Skeletal muscle satellite cell (primary cell): ENCODE results near the gene PRDM4.

Experiments used
- H3K27me3 ChIP-seq: 2 replicates; pipeline ENCODE4 v1.7.0; 2013; ENCODE audit warnings: low read length; ENCODE audit not compliant: control insufficient read depth, insufficient read depth
- H3K36me3 ChIP-seq: 2 replicates; pipeline ENCODE4 v1.7.0; 2013; ENCODE audit warnings: mild to moderate bottlenecking, control low read depth, low read length; ENCODE audit not compliant: insufficient read depth
- H3K4me1 ChIP-seq: 2 replicates; pipeline ENCODE4 v1.7.0; 2013; ENCODE audit warnings: low read length; ENCODE audit not compliant: control insufficient read depth, insufficient read depth
- H3K4me2 ChIP-seq: 2 replicates; pipeline ENCODE4 v1.7.0; 2013; ENCODE audit warnings: mild to moderate bottlenecking, low read length
- H3K4me3 ChIP-seq: 2 replicates; pipeline ENCODE4 v1.7.0; 2013; ENCODE audit warnings: low read length
- H3K9ac ChIP-seq: 2 replicates; pipeline ENCODE4 v1.7.0; 2013; ENCODE audit warnings: mild to moderate bottlenecking, low read depth, low read length, moderate library complexity
- H3K9me3 ChIP-seq: replicated peaks from 2 replicates; pipeline ENCODE4 v1.7.0; 2013; ENCODE audit warnings: mild to moderate bottlenecking, control low read depth, low read length

The PRDM4 gene

GRCh38 chr12:107783406-107784376 lies 22.8 kb upstream of the PRDM4 start:
- Histone ChIP-seq H3K4me3 (no peak overlapping the region), H3K9ac (no peak overlapping the region), H3K27me3 (peaks cover 13% of the 10 kb centered on the region), H3K4me1 (no peaks in the 10 kb centered on the region), H3K4me2 (no peak overlapping the region), H3K36me3 (no peaks in the 10 kb centered on the region), H3K9me3 (no peaks in the 10 kb centered on the region)

- Histone ChIP-seq H3K4me2 (no peak overlapping the region), H3K4me3 (no peak overlapping the region), H3K27me3 (peaks cover 19% of the 10 kb centered on the region), H3K9me3 (no peaks in the 10 kb centered on the region), H3K4me1 (no peaks in the 10 kb centered on the region), H3K36me3 (no peaks in the 10 kb centered on the region), H3K9ac (no peak overlapping the region)
Observed at GRCh38 chr12:107782067-107782466, 21.1 kb upstream of the PRDM4 start.

- Histone ChIP-seq H3K4me3 (no peak overlapping the region), H3K9ac (no peak overlapping the region), H3K27me3 (peaks cover 37% of the 10 kb centered on the region), H3K4me2 (no peak overlapping the region), H3K9me3 (no peaks in the 10 kb centered on the region), H3K36me3 (no peaks in the 10 kb centered on the region), H3K4me1 (no peaks in the 10 kb centered on the region)
Observed at GRCh38 chr12:107780298-107780697, 19.4 kb upstream of the PRDM4 start.

GRCh38 chr12:107779077-107779831 lies 18.3 kb upstream of the PRDM4 start:
- peaks cover 48% of the 10 kb centered on the region for H3K27me3 ChIP-seq
- no peaks in the 10 kb centered on the region for H3K9me3 ChIP-seq
- no peaks in the 10 kb centered on the region for H3K36me3 ChIP-seq
- H3K9ac ChIP-seq = no peak overlapping the region
- H3K4me1 ChIP-seq = no peaks in the 10 kb centered on the region
- H3K4me2 ChIP-seq = no peak overlapping the region
- H3K4me3 ChIP-seq = no peak overlapping the region

- Histone ChIP-seq H3K4me3 (no peak overlapping the region), H3K4me2 (no peak overlapping the region), H3K27me3 (peaks cover 52% of the 10 kb centered on the region), H3K9ac (no peak overlapping the region), H3K4me1 (no peaks in the 10 kb centered on the region), H3K36me3 (no peaks in the 10 kb centered on the region), H3K9me3 (no peaks in the 10 kb centered on the region)
Observed at GRCh38 chr12:107778383-107779025, 17.6 kb upstream of the PRDM4 start.

GRCh38 chr12:107776171-107776570 lies 15.2 kb upstream of the PRDM4 start:
- H3K4me3 ChIP-seq = no peak overlapping the region
- no peaks in the 10 kb centered on the region for H3K9me3 ChIP-seq
- no peak overlapping the region for H3K9ac ChIP-seq
- no peak overlapping the region for H3K4me2 ChIP-seq
- H3K36me3 ChIP-seq = no peaks in the 10 kb centered on the region
- H3K4me1 ChIP-seq = no peaks in the 10 kb centered on the region
- H3K27me3 ChIP-seq = peaks cover 56% of the 10 kb centered on the region

- H3K27me3 ChIP-seq = peaks cover 51% of the 10 kb centered on the region
- no peak overlapping the region for H3K9ac ChIP-seq
- no peak overlapping the region for H3K4me2 ChIP-seq
- H3K4me3 ChIP-seq = no peak overlapping the region
- no peaks in the 10 kb centered on the region for H3K9me3 ChIP-seq
- no peaks in the 10 kb centered on the region for H3K4me1 ChIP-seq
- no peaks in the 10 kb centered on the region for H3K36me3 ChIP-seq
Observed at GRCh38 chr12:107775093-107775721, 14.3 kb upstream of the PRDM4 start.

GRCh38 chr12:107774349-107775029 lies 13.6 kb upstream of the PRDM4 start, which contains the start of gene ASCL4:
TSS of gene ASCL4 (plus strand) at chr12:107774704. CDS start at chr12:107775219, 515 bp downstream.
- Histone ChIP-seq H3K9me3 (no peaks in the 10 kb centered on the region), H3K27me3 (peaks cover 49% of the 10 kb centered on the region), H3K4me3 (no peak within 1 kb of the TSS), H3K36me3 (no peaks in the 10 kb centered on the region), H3K4me1 (no peaks in the 10 kb centered on the region), H3K9ac (no peak within 1 kb of the TSS), H3K4me2 (no peak within 1 kb of the TSS)

GRCh38 chr12:107767466-107767865 lies 6.5 kb upstream of the PRDM4 start:
- H3K4me1 ChIP-seq = no peaks in the 10 kb centered on the region
- no peak overlapping the region for H3K4me3 ChIP-seq
- H3K9me3 ChIP-seq = no peaks in the 10 kb centered on the region
- H3K27me3 ChIP-seq = peaks cover 18% of the 10 kb centered on the region
- H3K36me3 ChIP-seq = no peaks in the 10 kb centered on the region
- no peak overlapping the region for H3K4me2 ChIP-seq
- H3K9ac ChIP-seq = no peak overlapping the region

GRCh38 chr12:107765316-107765715 lies 4.4 kb upstream of the PRDM4 start:
- peaks cover 6% of the 10 kb centered on the region for H3K4me1 ChIP-seq
- H3K9me3 ChIP-seq = no peaks in the 10 kb centered on the region
- no peak overlapping the region for H3K4me2 ChIP-seq
- H3K36me3 ChIP-seq = no peaks in the 10 kb centered on the region
- no peak overlapping the region for H3K9ac ChIP-seq
- H3K4me3 ChIP-seq = no peak overlapping the region
- peaks cover 18% of the 10 kb centered on the region for H3K27me3 ChIP-seq
